Mammary epithelial cell (primary cell): ENCODE data around the gene NUDT22.

ENCODE experiments used
- EZH2 ChIP-seq: IDR thresholded peaks from 2 replicates; pipeline ENCODE4 v1.6.1; 2012; ENCODE audit warnings: low read length, inconsistent platforms, borderline replicate concordance
- TF ChIP-seq, protein P1 (sequence below), 2 donors: IDR thresholded peaks in 1 of 2; conservative IDR thresholded peaks in 1 of 2; 2 replicates each; pipeline ENCODE4 v1.5.1; 2011 to 2012; ENCODE audit warnings: inconsistent platforms in 2 of 2, low read length in 2 of 2, mild to moderate bottlenecking in 2 of 2, control low read depth in 1 of 2, low read depth in 1 of 2; ENCODE audit not compliant: insufficient read depth in 1 of 2; ENCODE audit errors: extremely low read depth in 1 of 2

DNA sequence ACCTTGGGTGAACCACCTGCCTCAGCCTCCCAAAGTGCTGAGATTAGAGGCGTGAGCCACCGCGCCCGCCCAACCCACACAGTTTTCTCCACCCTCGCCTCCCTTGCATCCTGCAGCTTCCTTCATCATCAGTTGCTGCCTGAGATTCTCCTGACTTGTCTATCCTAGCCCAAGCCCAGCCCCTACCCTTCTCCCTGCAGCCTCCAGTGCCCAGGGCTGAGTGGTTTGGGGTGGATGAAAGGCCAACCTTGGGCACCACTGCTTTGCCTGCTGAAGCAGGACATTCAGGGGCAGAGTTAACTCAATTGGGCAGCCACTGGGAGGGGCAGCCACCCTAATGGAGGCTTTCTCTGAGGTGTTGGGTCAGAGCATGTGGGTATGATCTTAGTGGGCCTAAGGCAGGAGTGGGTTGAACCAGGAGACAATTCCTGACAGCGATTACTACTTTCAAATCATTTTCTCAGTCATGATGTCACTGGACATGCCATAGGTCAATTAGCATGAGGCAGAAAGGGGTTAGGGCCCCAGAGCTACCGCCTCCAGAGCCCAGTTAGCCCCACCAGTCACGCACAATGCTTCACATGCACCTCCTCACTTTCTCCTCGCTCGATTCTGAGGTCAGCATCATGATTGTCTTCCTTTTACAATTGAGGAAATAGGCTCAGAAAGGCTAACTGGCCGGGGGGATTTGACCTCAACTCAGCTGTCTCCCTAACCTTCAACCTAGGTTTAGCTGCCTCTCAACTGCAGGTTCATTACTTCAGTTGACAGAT is 13.8 kb downstream of the NUDT22 start:
- no peak for TF ChIP-seq EZH2
- TF ChIP-seq, protein P1, sequence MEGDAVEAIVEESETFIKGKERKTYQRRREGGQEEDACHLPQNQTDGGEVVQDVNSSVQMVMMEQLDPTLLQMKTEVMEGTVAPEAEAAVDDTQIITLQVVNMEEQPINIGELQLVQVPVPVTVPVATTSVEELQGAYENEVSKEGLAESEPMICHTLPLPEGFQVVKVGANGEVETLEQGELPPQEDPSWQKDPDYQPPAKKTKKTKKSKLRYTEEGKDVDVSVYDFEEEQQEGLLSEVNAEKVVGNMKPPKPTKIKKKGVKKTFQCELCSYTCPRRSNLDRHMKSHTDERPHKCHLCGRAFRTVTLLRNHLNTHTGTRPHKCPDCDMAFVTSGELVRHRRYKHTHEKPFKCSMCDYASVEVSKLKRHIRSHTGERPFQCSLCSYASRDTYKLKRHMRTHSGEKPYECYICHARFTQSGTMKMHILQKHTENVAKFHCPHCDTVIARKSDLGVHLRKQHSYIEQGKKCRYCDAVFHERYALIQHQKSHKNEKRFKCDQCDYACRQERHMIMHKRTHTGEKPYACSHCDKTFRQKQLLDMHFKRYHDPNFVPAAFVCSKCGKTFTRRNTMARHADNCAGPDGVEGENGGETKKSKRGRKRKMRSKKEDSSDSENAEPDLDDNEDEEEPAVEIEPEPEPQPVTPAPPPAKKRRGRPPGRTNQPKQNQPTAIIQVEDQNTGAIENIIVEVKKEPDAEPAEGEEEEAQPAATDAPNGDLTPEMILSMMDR (conservative IDR thresholded peaks at IDR 0.05 in 1 of 2, IDR thresholded peaks at IDR 0.05 in 1 of 2; ENCODE audit: extremely low read depth in 1 of 2, insufficient read depth in 1 of 2, low read depth in 1 of 2, low read length in 2 of 2), result no peak
